H1 (cell line): ENCODE results near the gene AP1S1. TPM values are rescaled to one million over a fixed set of nuclear protein-coding genes. Genes with fewer than 3 reads are reported as not detected.

Experiments
- CTCF ChIA-PET: fragments of 300-600 bp; sonication (Branson Sonifier 250); formaldehyde crosslinking; loops from one replicate; lab custom pipeline; 2021; ENCODE audit not compliant: partially characterized antibody; lab: Charles Lee
- POLR2A ChIA-PET: fragments of 300-600 bp; sonication (Branson Sonifier 250); formaldehyde crosslinking; loops from one replicate; lab custom pipeline; 2021; ENCODE audit warnings: inconsistent platforms; ENCODE audit not compliant: partially characterized antibody; lab: Charles Lee
- DNase-seq, 2 experiments: peaks; one replicate each; pipeline versions ENCODE4 v3.0.0 to v3.0.0-alpha.2; 2010 to 2022; ENCODE audit warnings: low spot score in 2 of 2, low read depth in 1 of 2, mixed read lengths in 1 of 2
- FAIRE-seq: peaks from 2 replicates; lab custom pipeline; 2011; peaks lifted over from hg19 to GRCh38; lab: Jason Lieb, UNC
- H2AFZ ChIP-seq: 2 replicates; pipeline ENCODE4 v1.8.1; 2012; ENCODE audit warnings: low read length, inconsistent platforms
- H2AK5ac ChIP-seq: 2 replicates; pipeline ENCODE4 v1.6.1; 2013; ENCODE audit warnings: low read depth, low read length
- H2BK120ac ChIP-seq: replicated peaks from 2 replicates; pipeline ENCODE3; 2013; ENCODE audit warnings: low read depth, low read length, inconsistent platforms
- H2BK12ac ChIP-seq: 2 replicates; pipeline ENCODE4 v1.6.1; 2013; ENCODE audit warnings: low read depth, low read length
- H2BK15ac ChIP-seq: 2 replicates; pipeline ENCODE4 v1.6.1; 2013; ENCODE audit warnings: low read length
- H2BK20ac ChIP-seq: 2 replicates; pipeline ENCODE4 v1.6.1; 2013; ENCODE audit warnings: low read length
- H2BK5ac ChIP-seq: 2 replicates; pipeline ENCODE4 v1.6.1; 2013; ENCODE audit warnings: low read depth, low read length
- H3K14ac ChIP-seq: 2 replicates; pipeline ENCODE4 v1.6.1; 2013; ENCODE audit warnings: inconsistent platforms; ENCODE audit not compliant: insufficient read length
- H3K18ac ChIP-seq: 2 replicates; pipeline ENCODE4 v1.6.1; 2013; ENCODE audit warnings: low read length; ENCODE audit errors: extremely low read depth
- H3K23ac ChIP-seq: 2 replicates; pipeline ENCODE4 v1.6.1; 2013; ENCODE audit warnings: inconsistent platforms; ENCODE audit not compliant: insufficient read length
- H3K23me2 ChIP-seq: 2 replicates; pipeline ENCODE4 v1.6.1; 2013; ENCODE audit warnings: low read depth, low read length
- H3K27ac ChIP-seq: 2 replicates; pipeline ENCODE4 v1.6.1; 2011; ENCODE audit warnings: low read depth, low read length, inconsistent platforms
- H3K27me3 ChIP-seq, 4 experiments: replicated peaks in 1 of 4; 1 replicate in 1 of 4; 2 replicates in 3 of 4; pipeline versions ENCODE4 v1.6.1 to v1.8.1; 2011 to 2013; ENCODE audit warnings: low read length in 3 of 4, mild to moderate bottlenecking in 3 of 4, inconsistent platforms in 2 of 4, mixed read lengths in 2 of 4, moderate library complexity in 1 of 4; ENCODE audit not compliant: control insufficient read depth in 3 of 4, insufficient read depth in 3 of 4; ENCODE audit errors: extremely low read depth in 1 of 4
- H3K36me3 ChIP-seq, 4 experiments: 2 replicates each; pipeline versions ENCODE4 v1.6.1 to v1.8.1; 2011 to 2013; ENCODE audit warnings: mild to moderate bottlenecking in 4 of 4, low read length in 3 of 4, moderate library complexity in 2 of 4, control low read depth in 1 of 4, inconsistent platforms in 1 of 4; ENCODE audit not compliant: insufficient read depth in 4 of 4, control insufficient read depth in 2 of 4
- H3K4ac ChIP-seq: replicated peaks from 2 replicates; pipeline ENCODE3; 2013; ENCODE audit warnings: low read length, low read depth, mixed read lengths, inconsistent platforms; ENCODE audit not compliant: insufficient read length
- H3K4me1 ChIP-seq, 4 experiments: replicated peaks in 1 of 4; 1 replicate in 1 of 4; 2 replicates in 3 of 4; pipeline versions ENCODE4 v1.6.1 to v1.8.1; 2011 to 2013; ENCODE audit warnings: low read length in 3 of 4, inconsistent platforms in 2 of 4, mixed read lengths in 1 of 4; ENCODE audit not compliant: insufficient read depth in 4 of 4, control insufficient read depth in 3 of 4
- H3K4me2 ChIP-seq, 2 experiments: 2 replicates each; pipeline versions ENCODE4 v1.6.1 to v1.8.1; 2011 to 2013; ENCODE audit warnings: low read depth in 2 of 2, low read length in 2 of 2, control low read depth in 1 of 2, inconsistent platforms in 1 of 2, mild to moderate bottlenecking in 1 of 2; ENCODE audit not compliant: insufficient read depth in 1 of 2
- H3K4me3 ChIP-seq, 4 experiments: fragments of 200-600, 300-600 bp in 1 of 4; sonication (generic), shearing (Covaris generic), sonication (Bioruptor Twin) in 1 of 4; 2 replicates each; pipeline versions ENCODE4 v1.5.1 to v1.8.1; 2011 to 2016; ENCODE audit warnings: low read length in 4 of 4, low read depth in 3 of 4, control low read depth in 2 of 4, inconsistent platforms in 2 of 4, mild to moderate bottlenecking in 2 of 4, mixed read lengths in 1 of 4, moderate library complexity in 1 of 4; ENCODE audit not compliant: insufficient read depth in 2 of 4; ENCODE audit errors: extremely low read depth in 1 of 4
- H3K56ac ChIP-seq: replicated peaks from 2 replicates; pipeline ENCODE3; 2013; ENCODE audit warnings: low read depth, mild to moderate bottlenecking, mixed read lengths, low read length, inconsistent platforms; ENCODE audit not compliant: insufficient read length
- H3K79me1 ChIP-seq: 2 replicates; pipeline ENCODE4 v1.6.1; 2013; ENCODE audit warnings: low read depth, low read length, control low read depth
- H3K79me2 ChIP-seq, 2 experiments: 2 replicates each; pipeline versions ENCODE4 v1.6.1 to v1.8.1; 2012 to 2013; ENCODE audit warnings: low read length in 2 of 2, mild to moderate bottlenecking in 2 of 2, inconsistent platforms in 1 of 2; ENCODE audit not compliant: insufficient read depth in 2 of 2, control insufficient read depth in 1 of 2
- H3K9ac ChIP-seq, 4 experiments: replicated peaks in 1 of 4; 1 replicate in 1 of 4; 2 replicates in 3 of 4; pipeline versions ENCODE4 v1.6.1 to v1.8.1; 2011 to 2013; ENCODE audit warnings: low read depth in 3 of 4, low read length in 3 of 4, control low read depth in 2 of 4, mild to moderate bottlenecking in 2 of 4, moderate library complexity in 2 of 4, inconsistent platforms in 1 of 4; ENCODE audit errors: extremely low read depth in 1 of 4
- H3K9me3 ChIP-seq, 2 experiments: 2 replicates each; pipeline versions ENCODE4 v1.6.1 to v1.8.1; 2012 to 2013; ENCODE audit warnings: mild to moderate bottlenecking in 2 of 2, moderate library complexity in 2 of 2, control low read depth in 1 of 2, inconsistent platforms in 1 of 2, low read depth in 1 of 2, low read length in 1 of 2, mixed read lengths in 1 of 2; ENCODE audit not compliant: insufficient read depth in 2 of 2
- H4K20me1 ChIP-seq, 2 experiments: replicated peaks in 1 of 2; 2 replicates each; pipeline versions ENCODE3 to v1.8.1; 2011 to 2013; ENCODE audit warnings: inconsistent platforms in 2 of 2, low read length in 2 of 2, mild to moderate bottlenecking in 1 of 2; ENCODE audit not compliant: insufficient read depth in 2 of 2, control insufficient read depth in 1 of 2
- H4K5ac ChIP-seq: 2 replicates; pipeline ENCODE4 v1.6.1; 2013; ENCODE audit warnings: low read length, low read depth, mixed read lengths, inconsistent platforms; ENCODE audit not compliant: insufficient read length
- H4K8ac ChIP-seq: 2 replicates; pipeline ENCODE4 v1.8.0; 2013; ENCODE audit warnings: mild to moderate bottlenecking, moderate library complexity, low read length, inconsistent platforms; ENCODE audit not compliant: insufficient read depth; ENCODE audit errors: extremely low read depth
- H4K91ac ChIP-seq: replicated peaks from 2 replicates; pipeline ENCODE3; 2013; ENCODE audit warnings: low read length, mixed read lengths, inconsistent platforms; ENCODE audit not compliant: insufficient read length
- BRCA1 ChIP-seq: IDR thresholded peaks from 2 replicates; pipeline ENCODE4 v1.6.1; 2012; ENCODE audit warnings: low read depth, low read length, improper control_type of control experiment
- WGBS, 2 experiments: shearing (Covaris generic) in 1 of 2; methylation state at CpG; one replicate each; pipeline versions ENCODE4 v1.1.6 to v1.1.7; 2013 to 2015; ENCODE audit warnings: low lambda C conversion rate in 2 of 2, mixed read lengths in 2 of 2, inconsistent platforms in 1 of 2, low coverage in 1 of 2, missing lambda C conversion rate in 1 of 2; ENCODE audit not compliant: insufficient replicate concordance in 2 of 2, insufficient coverage in 1 of 2, insufficient read length in 1 of 2; ENCODE audit errors: extremely low coverage in 1 of 2, missing lambda C conversion rate in 1 of 2; 5-methylcytosine and 5-hydroxymethylcytosine counted together
- polyA plus RNA-seq, 7 experiments: library from polyadenylated mRNA; depleted of rRNA in 3 of 7; stranded (reverse) in 5 of 7; unstranded in 2 of 7; fragments of >200 nt in 5 of 7; fragments of 200-250 nt in 2 of 7; gene quantifications; 1 replicate in 5 of 7; 2 replicates in 1 of 7; 4 replicates in 1 of 7; pipeline versions ENCODE4 v1.2.1 to v1.2.3, GENCODE V29; 2011 to 2013; ENCODE audit warnings: missing spikeins in 2 of 7, mixed read lengths in 2 of 7
- total RNA-seq: library from RNA; stranded (reverse); fragmentation: NEBNext Ultra II Directional; extraction: Animal tissue kit (Norgen Biotek cat#: 25700); gene quantifications from 2 replicates; pipeline ENCODE4 v1.2.1, GENCODE V29; 2021
- TF ChIP-seq, protein P1 (sequence below): IDR thresholded peaks from 2 replicates; pipeline ENCODE4 v1.6.1; 2012; ENCODE audit warnings: inconsistent platforms

Gene AP1S1
- total and polyA plus RNA-seq, 2 of the 8 experiments (the other 6 are each of a cell fraction or from before 2014, with no cell fraction given), result 56.1 to 59.3 TPM

DNA sequence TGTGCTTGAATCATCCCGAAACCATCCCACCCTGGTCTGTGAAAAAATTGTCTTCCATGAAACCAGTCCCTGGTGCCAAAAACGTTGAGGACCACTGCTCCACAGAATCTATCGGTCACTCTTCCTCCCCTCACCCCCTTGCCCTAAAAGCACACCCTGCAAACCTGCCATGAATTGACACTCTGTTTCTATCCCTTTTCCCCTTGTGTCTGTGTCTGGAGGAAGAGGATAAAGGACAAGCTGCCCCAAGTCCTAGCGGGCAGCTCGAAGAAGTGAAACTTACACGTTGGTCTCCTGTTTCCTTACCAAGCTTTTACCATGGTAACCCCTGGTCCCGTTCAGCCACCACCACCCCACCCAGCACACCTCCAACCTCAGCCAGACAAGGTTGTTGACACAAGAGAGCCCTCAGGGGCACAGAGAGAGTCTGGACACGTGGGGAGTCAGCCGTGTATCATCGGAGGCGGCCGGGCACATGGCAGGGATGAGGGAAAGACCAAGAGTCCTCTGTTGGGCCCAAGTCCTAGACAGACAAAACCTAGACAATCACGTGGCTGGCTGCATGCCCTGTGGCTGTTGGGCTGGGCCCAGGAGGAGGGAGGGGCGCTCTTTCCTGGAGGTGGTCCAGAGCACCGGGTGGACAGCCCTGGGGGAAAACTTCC lies 28.2 kb upstream of the AP1S1 start:
- no peak overlapping the region for H3K9ac ChIP-seq
- H3K79me2 ChIP-seq, result no peaks in the 10 kb centered on the region
- ChIA-PET POLR2A (interaction anchor here (0.6 to 3.2 kb wide), 7 partner anchors 9 to 236 kb away, joined by 3 to 15 read pairs (median 3); no protein-coding TSS in a partner anchor), CTCF (interaction anchor here (0.6 to 8.3 kb wide), 14 partner anchors 9 to 159 kb away, joined by 3 to 80 read pairs (median 4); no protein-coding TSS in a partner anchor)
- H2AFZ ChIP-seq, result no peak overlapping the region; the same call in 1 of the 2 replicates
- H3K9me3 ChIP-seq, result peaks cover 0 to 4% of the 10 kb centered on the region in 2 experiments; a peak in 1 of 4 replicates
- H4K20me1 ChIP-seq, result no peaks in the 10 kb centered on the region
- 86% methylated on average over 15 of the region's 15 CpGs; no CpG with 5 or more reads in 1 of the 2 experiments for WGBS, 2 experiments
- no peak overlapping the region for H3K56ac ChIP-seq
- H3K4me3 ChIP-seq, result no peak overlapping the region
- H3K23me2 ChIP-seq, result no peaks in the 10 kb centered on the region; the same call in 1 of the 2 replicates
- peak overlapping the region; percentile 25; the same call in 1 of the 2 replicates for H3K18ac ChIP-seq
- H3K27ac ChIP-seq, result no peak overlapping the region
- peak overlapping the region; percentile 88; the same call in 1 of the 2 replicates for H2BK20ac ChIP-seq
- peak overlapping the region; percentile 18 for H2BK120ac ChIP-seq
- peak overlapping the region; percentile 10; the same call in 1 of the 2 replicates for H2BK5ac ChIP-seq
- no peaks in the 10 kb centered on the region for H3K36me3 ChIP-seq
- no peaks in the 10 kb centered on the region; a peak in 1 of 7 replicates for H3K27me3 ChIP-seq
- H3K23ac ChIP-seq, result no peak overlapping the region
- H3K4me2 ChIP-seq, result peak overlapping the region; percentile 57 to 70; a peak in 3 of 4 replicates
- H4K5ac ChIP-seq, result no peak overlapping the region
- peak overlapping the region; percentile 36 for H3K4ac ChIP-seq
- H3K79me1 ChIP-seq, result no peaks in the 10 kb centered on the region
- DNase-seq, result no peak
- H2AK5ac ChIP-seq, result no peak overlapping the region
- H3K4me1 ChIP-seq, result peaks cover 11 to 19% (median 12%) of the 10 kb centered on the region in 4 experiments
- TF ChIP-seq, protein P1, sequence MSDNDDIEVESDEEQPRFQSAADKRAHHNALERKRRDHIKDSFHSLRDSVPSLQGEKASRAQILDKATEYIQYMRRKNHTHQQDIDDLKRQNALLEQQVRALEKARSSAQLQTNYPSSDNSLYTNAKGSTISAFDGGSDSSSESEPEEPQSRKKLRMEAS, result 0 out of 2 replicates have a peak, but pooled peaks have one; percentile 9
- TF ChIP-seq BRCA1, result no peak
- peak overlapping the region; percentile 67 for H4K91ac ChIP-seq
- H3K14ac ChIP-seq, result no peak overlapping the region
- no peak overlapping the region for H4K8ac ChIP-seq
- H2BK12ac ChIP-seq, result peak overlapping the region; percentile 97; the same call in 1 of the 2 replicates
- FAIRE-seq, result no peak
- H2BK15ac ChIP-seq, result no peak overlapping the region; the same call in 1 of the 2 replicates
